Dermis lymphatic vessel endothelial cell (primary cell): ENCODE measurements around the gene SHCBP1. TPM values are rescaled to one million over a fixed set of nuclear protein-coding genes. Genes with fewer than 3 reads are reported as not detected.

ENCODE experiments used
- total RNA-seq: library from RNA; depleted of rRNA; stranded (reverse); fragments of >200 nt; gene quantifications from 2 replicates; pipeline ENCODE4 v1.2.1, GENCODE V29; 2014

The SHCBP1 gene
- 3.9 and 4.4 TPM in 2 replicates for total RNA-seq

GRCh38 chr16:46621006-46621933 lies at the start of gene SHCBP1:
SHCBP1 (minus strand) TSS chr16:46621379; CDS start chr16:46621359, 20 bp downstream.

Other genes starting within 250 kb of the SHCBP1 start
- 88.9 and 102 TPM in 2 replicates for gene VPS35, start 67.8 kb upstream of the SHCBP1 start, total RNA-seq
- 2.7 and 3.3 TPM in 2 replicates for gene ORC6, start 68.3 kb upstream of the SHCBP1 start, total RNA-seq
- gene MYLK3, start 127.0 kb upstream of the SHCBP1 start, total RNA-seq, result 0.09 and 0.11 TPM in 2 replicates
- gene C16orf87, start 209.8 kb upstream of the SHCBP1 start, total RNA-seq, result 9.1 and 9.3 TPM in 2 replicates